IMR-90 (cell line): ENCODE data around the gene PBXIP1. TPM values are rescaled to one million over a fixed set of nuclear protein-coding genes. Genes with fewer than 3 reads are reported as not detected.

ENCODE experiments used
- ATAC-seq: fragments of 200-7000 bp; cut with Tn5 transposase; 2 replicates; pipeline ENCODE4 v1.9.1; 2020; ENCODE audit warnings: low read depth, mild to moderate bottlenecking, moderate library complexity
- BruUV-seq: library from RNA; stranded (reverse); fragments of 400-500 nt; replicated peaks from 2 replicates; lab custom pipeline; 2021; lab: Mats Ljungman, UMichigan
- CTCF ChIA-PET: fragments of 300-600 bp; formaldehyde crosslinking; extraction: SDS; loops from one replicate; lab custom pipeline; 2021; ENCODE audit warnings: antibody characterized with exemption; lab: Yijun Ruan, JAX
- POLR2A ChIA-PET: fragments of 300-600 bp; sonication (Branson Sonifier 250); formaldehyde crosslinking; loops from one replicate; lab custom pipeline; 2022; ENCODE audit warnings: antibody characterized with exemption; ENCODE audit not compliant: unreplicated experiment; lab: Charles Lee
- DNase-seq: peaks from one replicate; pipeline ENCODE4 v3.0.0; 2013
- H2AFZ ChIP-seq: replicated peaks from 2 replicates; pipeline ENCODE3; 2013; ENCODE audit warnings: low read length, mild to moderate bottlenecking; ENCODE audit not compliant: poor library complexity
- H2AK5ac ChIP-seq: 2 replicates; pipeline ENCODE4 v1.6.1; 2013; ENCODE audit warnings: low read depth, low read length, inconsistent platforms
- H2AK9ac ChIP-seq: replicated peaks from 2 replicates; pipeline ENCODE3; 2013; ENCODE audit warnings: mild to moderate bottlenecking, low read depth, low read length, moderate library complexity; ENCODE audit not compliant: poor library complexity
- H2BK120ac ChIP-seq: 2 replicates; pipeline ENCODE4 v1.6.1; 2013; ENCODE audit warnings: low read depth, low read length, inconsistent platforms
- H2BK15ac ChIP-seq: 3 replicates; pipeline ENCODE4 v1.6.1; 2013; ENCODE audit warnings: low read depth, low read length, inconsistent platforms
- H2BK20ac ChIP-seq: 2 replicates; pipeline ENCODE4 v1.6.1; 2013; ENCODE audit warnings: low read depth, mild to moderate bottlenecking, inconsistent platforms, low read length, moderate library complexity
- H2BK5ac ChIP-seq: 2 replicates; pipeline ENCODE4 v1.6.1; 2013; ENCODE audit warnings: mild to moderate bottlenecking, low read depth, low read length, inconsistent platforms; ENCODE audit not compliant: poor library complexity, severe bottlenecking
- H3K14ac ChIP-seq: replicated peaks from 2 replicates; pipeline ENCODE4 v1.6.1; 2013; ENCODE audit warnings: low read depth, low read length, inconsistent platforms
- H3K18ac ChIP-seq: 2 replicates; pipeline ENCODE4 v1.6.1; 2013; ENCODE audit warnings: low read depth, low read length, control low read depth
- H3K23ac ChIP-seq: 2 replicates; pipeline ENCODE4 v1.6.1; 2013; ENCODE audit warnings: low read depth, low read length, inconsistent platforms
- H3K27ac ChIP-seq: 2 replicates; pipeline ENCODE4 v1.5.1; 2013; ENCODE audit warnings: mild to moderate bottlenecking, control low read depth, low read length; ENCODE audit not compliant: insufficient read depth
- H3K27me3 ChIP-seq: 2 replicates; pipeline ENCODE4 v1.6.1; 2013; ENCODE audit warnings: low read length; ENCODE audit not compliant: control insufficient read depth, insufficient read depth
- H3K36me3 ChIP-seq: 2 replicates; pipeline ENCODE4 v1.6.1; 2013; ENCODE audit warnings: low read length, mixed read lengths; ENCODE audit not compliant: control insufficient read depth, insufficient read depth
- H3K4ac ChIP-seq: 2 replicates; pipeline ENCODE4 v1.6.1; 2013; ENCODE audit warnings: low read depth, low read length, inconsistent platforms
- H3K4me1 ChIP-seq: 2 replicates; pipeline ENCODE4 v1.6.1; 2013; ENCODE audit warnings: low read length, mixed read lengths; ENCODE audit not compliant: control insufficient read depth, insufficient read depth
- H3K4me2 ChIP-seq: 2 replicates; pipeline ENCODE4 v1.6.1; 2013; ENCODE audit warnings: low read depth, mild to moderate bottlenecking, control low read depth, low read length, moderate library complexity
- H3K4me3 ChIP-seq: 2 replicates; pipeline ENCODE4 v1.5.1; 2013; ENCODE audit warnings: low read depth, mild to moderate bottlenecking, control low read depth, low read length, moderate library complexity; ENCODE audit not compliant: insufficient read depth
- H3K56ac ChIP-seq: 2 replicates; pipeline ENCODE4 v1.6.1; 2013; ENCODE audit warnings: low read length, inconsistent platforms; ENCODE audit not compliant: insufficient read depth; ENCODE audit errors: extremely low read depth
- H3K79me1 ChIP-seq, 2 experiments: 2 replicates each; pipeline ENCODE4 v1.6.1; 2013; ENCODE audit warnings: low read length in 2 of 2, inconsistent platforms in 1 of 2, low read depth in 1 of 2
- H3K9ac ChIP-seq: 2 replicates; pipeline ENCODE4 v1.6.1; 2013; ENCODE audit warnings: low read depth, low read length, control low read depth
- H3K9me1 ChIP-seq: 2 replicates; pipeline ENCODE4 v1.6.1; 2013; ENCODE audit warnings: low read length, inconsistent platforms; ENCODE audit not compliant: insufficient read depth
- H3K9me3 ChIP-seq: 2 replicates; pipeline ENCODE4 v1.6.1; 2013; ENCODE audit warnings: low read length; ENCODE audit not compliant: control insufficient read depth, insufficient read depth
- H4K20me1 ChIP-seq: 2 replicates; pipeline ENCODE4 v1.6.1; 2013; ENCODE audit warnings: low read length, inconsistent platforms; ENCODE audit not compliant: insufficient read depth
- H4K5ac ChIP-seq: 2 replicates; pipeline ENCODE4 v1.6.1; 2013; ENCODE audit warnings: mild to moderate bottlenecking, low read depth, low read length, control low read depth
- H4K8ac ChIP-seq, 2 experiments: 2 replicates each; pipeline ENCODE4 v1.6.1; 2013; ENCODE audit warnings: low read depth in 2 of 2, low read length in 2 of 2, control low read depth in 1 of 2, inconsistent platforms in 1 of 2
- H4K91ac ChIP-seq: 2 replicates; pipeline ENCODE4 v1.6.1; 2013; ENCODE audit warnings: low read depth, low read length, inconsistent platforms; ENCODE audit not compliant: insufficient read depth
- BHLHE40 ChIP-seq: fragments of 150-350 bp; IDR thresholded peaks from 2 replicates; pipeline ENCODE4 v1.6.1; 2016; ENCODE audit warnings: mild to moderate bottlenecking, low read depth, low read length
- CEBPB ChIP-seq: IDR thresholded peaks from 2 replicates; pipeline ENCODE4 v1.6.1; 2012; ENCODE audit warnings: low read depth, low read length, improper control_type of control experiment
- CHD1 ChIP-seq: IDR thresholded peaks from 2 replicates; pipeline ENCODE4 v1.6.1; 2012; ENCODE audit warnings: low read depth, low read length, improper control_type of control experiment
- MAFK ChIP-seq: IDR thresholded peaks from 2 replicates; pipeline ENCODE4 v1.6.1; 2012; ENCODE audit warnings: low read depth, low read length, improper control_type of control experiment
- NFE2L2 ChIP-seq: fragments of 150-350 bp; IDR thresholded peaks from 2 replicates; pipeline ENCODE4 v1.6.1; 2016; ENCODE audit warnings: low read depth, mild to moderate bottlenecking, low read length
- SMC3 ChIP-seq: fragments of 150-350 bp; IDR thresholded peaks from 2 replicates; pipeline ENCODE4 v1.6.1; 2016; ENCODE audit warnings: low read depth, mild to moderate bottlenecking, antibody characterized with exemption, low read length, moderate library complexity
- WGBS, 2 experiments: methylation state at CpG; one replicate each; pipeline versions ENCODE4 v1.1.5 to v1.1.7; 2013; ENCODE audit warnings: missing lambda C conversion rate in 2 of 2; ENCODE audit not compliant: insufficient read length in 1 of 2; ENCODE audit errors: extremely low coverage in 2 of 2; 5-methylcytosine and 5-hydroxymethylcytosine counted together
- dilution Hi-C: fragments of 300-500 bp; cut with HindIII; formaldehyde crosslinking; loops from one replicate; pipeline ENCODE4 v1.14.3; 2018; ENCODE audit warnings: low sequenced_read_pairs; ENCODE audit not compliant: unreplicated experiment
- in situ Hi-C: fragments of 300-500 bp; cut with MboI; formaldehyde crosslinking; loops from 3 replicates; pipeline ENCODE4 v1.14.3; 2019; ENCODE audit warnings: low sequenced_read_pairs, inconsistent platforms, mixed read lengths
- intact Hi-C: fragments of 100-400 bp; cut with micrococcal nuclease; formaldehyde crosslinking; loops from 2 replicates; pipeline ENCODE4 v1.10.0; 2022
- polyA plus RNA-seq, 3 experiments: library from polyadenylated mRNA; depleted of rRNA; stranded (reverse); fragments of >200 nt; gene quantifications; 2 replicates each; pipeline ENCODE4 v1.2.3, GENCODE V29; 2012; ENCODE audit warnings: low replicate concordance in 1 of 3
- total RNA-seq: library from RNA; depleted of rRNA; stranded (reverse); fragments of >200 nt; gene quantifications from 2 replicates; pipeline ENCODE4 v1.2.3, GENCODE V29; 2012

Gene PBXIP1
- total and polyA plus RNA-seq, 2 of the 4 experiments (the other 2 are of a cell fraction): 28.3 to 44.2 TPM

- H3K14ac ChIP-seq: no peak overlapping the region
- H3K79me1 ChIP-seq: peaks cover 21 to 62% of the 10 kb centered on the region in 2 experiments; a peak in 3 of 4 replicates
- H3K18ac ChIP-seq: no peak overlapping the region
- H3K9ac ChIP-seq: no peak overlapping the region
- H3K9me1 ChIP-seq: peaks cover 5% of the 10 kb centered on the region
- no peak overlapping the region for H2BK20ac ChIP-seq
- TF ChIP-seq BHLHE40: no peak
- TF ChIP-seq CHD1: no peak
- no peak for TF ChIP-seq MAFK
- TF ChIP-seq NFE2L2: no peak
- no peak for TF ChIP-seq SMC3
- TF ChIP-seq CEBPB: no peak
- dilution Hi-C loops (no loop called here), in situ Hi-C loops (loop anchor here (10.0 kb wide), 1 partner anchor 95 kb away; the partner anchor contains the start of gene ADAM15), intact Hi-C loops (loop anchor here (5.0 kb wide), 1 partner anchor 103 kb away; the partner anchor contains the start of gene EFNA4)
- H3K4ac ChIP-seq: no peak overlapping the region
- no peak overlapping the region for H4K5ac ChIP-seq
- no peak overlapping the region for H3K4me3 ChIP-seq
- BruUV-seq: no TSS peak
- H2BK5ac ChIP-seq: no peak overlapping the region
- CTCF ChIA-PET: no interaction called here
- POLR2A ChIA-PET: interaction anchor here (2.5 kb wide), 1 partner anchor 11 kb away, joined by 17 read pairs; the partner anchor contains the start of gene SHC1
- H2AFZ ChIP-seq: no peak overlapping the region
- DNase-seq (no peak), ATAC-seq (no peak)
- H3K36me3 ChIP-seq: peaks cover 31% of the 10 kb centered on the region
- no peak overlapping the region for H3K23ac ChIP-seq
- H3K27ac ChIP-seq: no peak overlapping the region
- H2BK15ac ChIP-seq: no peak overlapping the region
- peaks cover 18% of the 10 kb centered on the region for H3K4me1 ChIP-seq
- no peaks in the 10 kb centered on the region for H3K9me3 ChIP-seq
- H2BK120ac ChIP-seq: no peak overlapping the region
- no peak overlapping the region for H2AK5ac ChIP-seq
- H3K56ac ChIP-seq: no peak overlapping the region
- H4K91ac ChIP-seq: no peak overlapping the region
- WGBS, 2 experiments: no CpG with 5 or more reads among the region's 7 CpGs
- H4K8ac ChIP-seq: no peak overlapping the region
- no peaks in the 10 kb centered on the region for H3K27me3 ChIP-seq
- H4K20me1 ChIP-seq: peaks cover 12% of the 10 kb centered on the region
- no peak overlapping the region for H3K4me2 ChIP-seq
- no peak overlapping the region for H2AK9ac ChIP-seq
Observed at GRCh38 chr1:154959426-154959780, 3.5 kb upstream of the PBXIP1 start.
